ENCODE data around the gene ZNF516.

ZNF516 gene

DNA sequence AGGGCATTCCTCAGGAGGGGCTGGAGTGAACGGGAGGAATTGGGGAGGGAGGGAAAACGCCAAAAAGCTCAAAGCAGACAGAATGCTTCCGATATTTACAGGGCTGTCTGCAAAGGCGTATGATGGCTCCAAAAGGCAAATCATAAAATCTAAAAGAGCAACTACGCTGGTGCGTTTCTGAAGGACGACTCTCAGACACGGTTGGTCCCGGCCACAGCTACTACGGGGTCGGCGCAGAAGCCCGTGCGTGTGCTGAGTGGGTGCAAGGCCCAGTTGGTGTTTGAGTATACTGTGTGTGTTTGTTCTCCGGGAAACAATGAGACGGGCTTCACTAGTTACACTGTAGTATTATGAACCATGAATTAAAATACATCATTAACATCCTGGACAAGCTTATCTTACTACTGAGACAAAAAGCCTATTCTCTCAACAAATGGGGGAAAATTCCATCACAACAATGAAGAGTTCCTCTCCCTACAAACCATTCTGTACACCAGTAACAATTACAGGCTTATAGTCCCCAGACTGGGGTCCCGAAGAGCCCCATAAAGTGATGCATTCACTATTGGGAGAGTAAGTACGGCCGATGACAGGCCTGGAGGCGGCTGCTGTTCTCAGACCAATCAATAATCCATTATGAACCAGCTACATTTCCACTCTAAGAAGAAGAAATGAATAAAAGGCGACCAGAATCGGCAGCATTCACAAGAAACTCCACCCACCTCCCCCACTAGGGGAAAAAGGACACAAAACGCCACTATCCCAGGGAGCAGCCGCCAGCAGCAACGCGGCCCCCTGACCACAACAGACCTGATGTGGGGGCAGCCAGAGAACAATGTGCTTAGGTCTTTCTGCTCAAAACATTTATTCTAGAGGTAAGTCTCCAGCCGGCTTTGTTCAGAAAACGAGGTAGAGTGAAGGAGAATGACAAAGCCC lies 43.4 kb downstream of the ZNF516 start (continued):
- TF ChIP-seq, protein P1, sequence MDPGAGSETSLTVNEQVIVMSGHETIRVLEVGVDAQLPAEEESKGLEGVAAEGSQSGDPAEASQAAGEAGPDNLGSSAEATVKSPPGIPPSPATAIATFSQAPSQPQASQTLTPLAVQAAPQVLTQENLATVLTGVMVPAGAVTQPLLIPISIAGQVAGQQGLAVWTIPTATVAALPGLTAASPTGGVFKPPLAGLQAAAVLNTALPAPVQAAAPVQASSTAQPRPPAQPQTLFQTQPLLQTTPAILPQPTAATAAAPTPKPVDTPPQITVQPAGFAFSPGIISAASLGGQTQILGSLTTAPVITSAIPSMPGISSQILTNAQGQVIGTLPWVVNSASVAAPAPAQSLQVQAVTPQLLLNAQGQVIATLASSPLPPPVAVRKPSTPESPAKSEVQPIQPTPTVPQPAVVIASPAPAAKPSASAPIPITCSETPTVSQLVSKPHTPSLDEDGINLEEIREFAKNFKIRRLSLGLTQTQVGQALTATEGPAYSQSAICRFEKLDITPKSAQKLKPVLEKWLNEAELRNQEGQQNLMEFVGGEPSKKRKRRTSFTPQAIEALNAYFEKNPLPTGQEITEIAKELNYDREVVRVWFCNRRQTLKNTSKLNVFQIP (CRISPR knock-in tag; IDR thresholded peaks at IDR 0.05; ENCODE audit: borderline replicate concordance, low read depth) = no peak
- TF ChIP-seq CSDC2 (CRISPR knock-in tag; IDR thresholded peaks at IDR 0.05) = no peak

DNA sequence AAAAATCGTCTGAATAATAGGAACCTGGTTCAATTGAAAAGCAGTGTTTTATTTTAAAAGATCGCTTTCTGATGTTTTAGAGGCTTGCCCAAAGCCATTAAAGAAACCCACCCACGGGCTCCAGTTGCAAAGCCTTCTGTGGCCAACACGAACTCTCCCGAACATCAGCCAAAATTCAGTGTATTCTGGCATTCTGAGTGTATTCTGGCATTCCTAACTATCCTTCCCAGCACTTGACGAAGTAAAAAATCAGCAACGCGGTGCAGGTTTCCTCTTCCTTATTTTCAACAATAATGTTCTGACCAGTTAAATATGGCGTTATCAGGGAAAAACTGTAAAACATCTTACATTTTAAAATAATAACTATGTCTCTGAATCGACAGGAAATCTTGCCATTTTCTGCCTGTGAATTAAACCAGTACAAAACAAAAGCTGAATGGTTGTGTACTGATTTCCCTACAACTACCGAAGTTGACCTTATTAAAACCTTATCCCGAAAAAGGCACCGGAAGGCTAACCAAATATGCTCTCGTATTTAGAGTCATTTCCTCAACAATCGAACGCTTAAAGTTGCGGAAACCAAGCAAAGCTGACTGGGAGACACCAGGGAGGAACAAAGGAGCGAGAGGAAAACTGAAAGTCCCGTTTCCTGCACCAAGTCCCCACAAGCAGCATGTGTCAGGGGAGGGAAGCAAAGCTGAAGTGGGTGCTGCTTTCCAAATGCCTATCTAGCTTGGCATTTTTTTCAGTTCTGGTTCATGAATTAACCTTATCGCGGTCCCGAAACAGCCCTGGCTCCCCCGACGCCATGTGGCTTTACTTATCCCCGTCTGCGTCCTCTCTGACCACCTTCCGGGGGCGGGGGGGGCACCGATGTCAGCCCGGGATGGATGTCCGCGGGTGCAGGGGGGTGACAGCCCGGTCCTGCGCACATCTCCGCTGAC lies 44.3 kb downstream of the ZNF516 start:
- ATAC-seq = peak; percentile 77
- TF ChIP-seq ESRRG (CRISPR knock-in tag; IDR thresholded peaks at IDR 0.05) = no peak
- no peak for TF ChIP-seq ZC3H10 (CRISPR knock-in tag; IDR thresholded peaks at IDR 0.05)
- TF ChIP-seq, protein P1 (CRISPR knock-in tag; IDR thresholded peaks at IDR 0.05; ENCODE audit: borderline replicate concordance, low read depth) = no peak
- no peak for TF ChIP-seq SNAI2 (CRISPR knock-in tag; IDR thresholded peaks at IDR 0.05)
- TF ChIP-seq ARNTL (CRISPR knock-in tag; IDR thresholded peaks at IDR 0.05; ENCODE audit: borderline replicate concordance, low read depth) = no peak
- TF ChIP-seq, protein P2, sequence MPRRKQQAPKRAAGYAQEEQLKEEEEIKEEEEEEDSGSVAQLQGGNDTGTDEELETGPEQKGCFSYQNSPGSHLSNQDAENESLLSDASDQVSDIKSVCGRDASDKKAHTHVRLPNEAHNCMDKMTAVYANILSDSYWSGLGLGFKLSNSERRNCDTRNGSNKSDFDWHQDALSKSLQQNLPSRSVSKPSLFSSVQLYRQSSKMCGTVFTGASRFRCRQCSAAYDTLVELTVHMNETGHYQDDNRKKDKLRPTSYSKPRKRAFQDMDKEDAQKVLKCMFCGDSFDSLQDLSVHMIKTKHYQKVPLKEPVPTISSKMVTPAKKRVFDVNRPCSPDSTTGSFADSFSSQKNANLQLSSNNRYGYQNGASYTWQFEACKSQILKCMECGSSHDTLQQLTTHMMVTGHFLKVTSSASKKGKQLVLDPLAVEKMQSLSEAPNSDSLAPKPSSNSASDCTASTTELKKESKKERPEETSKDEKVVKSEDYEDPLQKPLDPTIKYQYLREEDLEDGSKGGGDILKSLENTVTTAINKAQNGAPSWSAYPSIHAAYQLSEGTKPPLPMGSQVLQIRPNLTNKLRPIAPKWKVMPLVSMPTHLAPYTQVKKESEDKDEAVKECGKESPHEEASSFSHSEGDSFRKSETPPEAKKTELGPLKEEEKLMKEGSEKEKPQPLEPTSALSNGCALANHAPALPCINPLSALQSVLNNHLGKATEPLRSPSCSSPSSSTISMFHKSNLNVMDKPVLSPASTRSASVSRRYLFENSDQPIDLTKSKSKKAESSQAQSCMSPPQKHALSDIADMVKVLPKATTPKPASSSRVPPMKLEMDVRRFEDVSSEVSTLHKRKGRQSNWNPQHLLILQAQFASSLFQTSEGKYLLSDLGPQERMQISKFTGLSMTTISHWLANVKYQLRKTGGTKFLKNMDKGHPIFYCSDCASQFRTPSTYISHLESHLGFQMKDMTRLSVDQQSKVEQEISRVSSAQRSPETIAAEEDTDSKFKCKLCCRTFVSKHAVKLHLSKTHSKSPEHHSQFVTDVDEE (CRISPR knock-in tag; IDR thresholded peaks at IDR 0.05) = peak; percentile 69; the same call in 1 of the 2 replicates
- TF ChIP-seq, protein P3, sequence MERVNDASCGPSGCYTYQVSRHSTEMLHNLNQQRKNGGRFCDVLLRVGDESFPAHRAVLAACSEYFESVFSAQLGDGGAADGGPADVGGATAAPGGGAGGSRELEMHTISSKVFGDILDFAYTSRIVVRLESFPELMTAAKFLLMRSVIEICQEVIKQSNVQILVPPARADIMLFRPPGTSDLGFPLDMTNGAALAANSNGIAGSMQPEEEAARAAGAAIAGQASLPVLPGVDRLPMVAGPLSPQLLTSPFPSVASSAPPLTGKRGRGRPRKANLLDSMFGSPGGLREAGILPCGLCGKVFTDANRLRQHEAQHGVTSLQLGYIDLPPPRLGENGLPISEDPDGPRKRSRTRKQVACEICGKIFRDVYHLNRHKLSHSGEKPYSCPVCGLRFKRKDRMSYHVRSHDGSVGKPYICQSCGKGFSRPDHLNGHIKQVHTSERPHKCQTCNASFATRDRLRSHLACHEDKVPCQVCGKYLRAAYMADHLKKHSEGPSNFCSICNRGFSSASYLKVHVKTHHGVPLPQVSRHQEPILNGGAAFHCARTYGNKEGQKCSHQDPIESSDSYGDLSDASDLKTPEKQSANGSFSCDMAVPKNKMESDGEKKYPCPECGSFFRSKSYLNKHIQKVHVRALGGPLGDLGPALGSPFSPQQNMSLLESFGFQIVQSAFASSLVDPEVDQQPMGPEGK (CRISPR knock-in tag; IDR thresholded peaks at IDR 0.05; ENCODE audit: borderline replicate concordance) = peak; percentile 92
- peak; percentile 87 for TF ChIP-seq TCF4 (CRISPR knock-in tag; IDR thresholded peaks at IDR 0.05; ENCODE audit: borderline replicate concordance)
- no peak for TF ChIP-seq ZFP30 (CRISPR knock-in tag; IDR thresholded peaks at IDR 0.05)
- 0 out of 2 replicates have a peak, but pooled peaks have one; percentile 5 for TF ChIP-seq ISL1 (CRISPR knock-in tag; IDR thresholded peaks at IDR 0.05)

DNA sequence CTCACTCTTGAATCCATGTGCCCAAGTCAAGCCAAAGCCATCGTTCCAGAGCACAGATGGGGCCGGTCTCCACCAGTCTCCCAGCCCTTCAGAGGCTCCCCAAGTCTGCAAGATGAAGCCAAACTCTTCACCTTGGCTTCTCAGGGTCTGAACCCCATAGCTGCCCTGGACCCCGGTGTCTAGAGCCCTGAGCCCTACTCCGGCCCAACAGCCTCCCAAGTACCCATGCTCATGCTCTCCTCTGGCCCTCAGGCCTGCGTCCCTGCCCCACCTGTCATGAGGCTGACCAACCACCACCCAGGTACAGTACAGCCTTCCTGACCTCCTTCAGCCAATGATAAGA lies 46.0 kb downstream of the ZNF516 start:
- TF ChIP-seq, protein P4, sequence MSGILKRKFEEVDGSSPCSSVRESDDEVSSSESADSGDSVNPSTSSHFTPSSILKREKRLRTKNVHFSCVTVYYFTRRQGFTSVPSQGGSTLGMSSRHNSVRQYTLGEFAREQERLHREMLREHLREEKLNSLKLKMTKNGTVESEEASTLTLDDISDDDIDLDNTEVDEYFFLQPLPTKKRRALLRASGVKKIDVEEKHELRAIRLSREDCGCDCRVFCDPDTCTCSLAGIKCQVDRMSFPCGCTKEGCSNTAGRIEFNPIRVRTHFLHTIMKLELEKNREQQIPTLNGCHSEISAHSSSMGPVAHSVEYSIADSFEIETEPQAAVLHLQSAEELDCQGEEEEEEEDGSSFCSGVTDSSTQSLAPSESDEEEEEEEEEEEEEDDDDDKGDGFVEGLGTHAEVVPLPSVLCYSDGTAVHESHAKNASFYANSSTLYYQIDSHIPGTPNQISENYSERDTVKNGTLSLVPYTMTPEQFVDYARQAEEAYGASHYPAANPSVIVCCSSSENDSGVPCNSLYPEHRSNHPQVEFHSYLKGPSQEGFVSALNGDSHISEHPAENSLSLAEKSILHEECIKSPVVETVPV (CRISPR knock-in tag; IDR thresholded peaks at IDR 0.05) = no peak
- no peak for TF ChIP-seq ZNF8 (CRISPR knock-in tag; IDR thresholded peaks at IDR 0.05)
- TF ChIP-seq RARB (CRISPR knock-in tag; IDR thresholded peaks at IDR 0.05) = no peak
- TF ChIP-seq, protein P1 (CRISPR knock-in tag; IDR thresholded peaks at IDR 0.05; ENCODE audit: borderline replicate concordance, low read depth) = no peak
- no peak for TF ChIP-seq GLIS3 (CRISPR knock-in tag; IDR thresholded peaks at IDR 0.05)
- no peak for TF ChIP-seq ZFP30 (CRISPR knock-in tag; IDR thresholded peaks at IDR 0.05)
- TF ChIP-seq TOX (CRISPR knock-in tag; IDR thresholded peaks at IDR 0.05; ENCODE audit: borderline replicate concordance) = no peak
- TF ChIP-seq OSR1 (CRISPR knock-in tag; IDR thresholded peaks at IDR 0.05) = no peak
- TF ChIP-seq, protein P2 (CRISPR knock-in tag; IDR thresholded peaks at IDR 0.05) = no peak
- TF ChIP-seq ARNTL (CRISPR knock-in tag; IDR thresholded peaks at IDR 0.05; ENCODE audit: borderline replicate concordance, low read depth) = no peak
- no peak for TF ChIP-seq TCF4 (CRISPR knock-in tag; IDR thresholded peaks at IDR 0.05; ENCODE audit: borderline replicate concordance)
- TF ChIP-seq CSDC2 (CRISPR knock-in tag; IDR thresholded peaks at IDR 0.05) = no peak
- TF ChIP-seq ZNF70 (CRISPR knock-in tag; IDR thresholded peaks at IDR 0.05) = no peak
- TF ChIP-seq ESRRG (CRISPR knock-in tag; IDR thresholded peaks at IDR 0.05) = no peak

More for the DNA sequence above, 46.0 kb downstream of the ZNF516 start:
- ATAC-seq = no peak
